Measurements from ENCODE around the gene SMG5.

The SMG5 gene

GRCh38 chr1:156291226-156292061 lies 8.8 kb upstream of the SMG5 start:
- peak overlapping the region; percentile 22 for H3K4me3 ChIP-seq (ENCODE audit: low read length)
- DNase-seq (ENCODE audit: low read depth): peak; percentile 73
- TF ChIP-seq CTCF (IDR thresholded peaks at IDR 0.05; ENCODE audit: insufficient read depth, low read depth, low read length, missing control alignments): no peak

- no peak for TF ChIP-seq CTCF (IDR thresholded peaks at IDR 0.05; ENCODE audit: insufficient read depth, low read depth, low read length, missing control alignments)
- H3K4me3 ChIP-seq (ENCODE audit: low read length): no peak overlapping the region
- no peak for DNase-seq (ENCODE audit: low read depth)
Observed at GRCh38 chr1:156289857-156290256, 7.2 kb upstream of the SMG5 start.

- H3K4me3 ChIP-seq (ENCODE audit: low read length): peak overlapping the region; percentile 2
- no peak for TF ChIP-seq CTCF (IDR thresholded peaks at IDR 0.05; ENCODE audit: insufficient read depth, low read depth, low read length, missing control alignments)
- no peak for DNase-seq (ENCODE audit: low read depth)
Observed at GRCh38 chr1:156286061-156286460, 3.4 kb upstream of the SMG5 start.

GRCh38 chr1:156285437-156285836 lies 2.8 kb upstream of the SMG5 start:
- TF ChIP-seq CTCF (IDR thresholded peaks at IDR 0.05; ENCODE audit: insufficient read depth, low read depth, low read length, missing control alignments): no peak
- H3K4me3 ChIP-seq (ENCODE audit: low read length): peak overlapping the region; percentile 77
- DNase-seq (ENCODE audit: low read depth): no peak

- TF ChIP-seq CTCF (IDR thresholded peaks at IDR 0.05; ENCODE audit: insufficient read depth, low read depth, low read length, missing control alignments): no peak
- peak overlapping the region; percentile 77 for H3K4me3 ChIP-seq (ENCODE audit: low read length)
- peak; percentile 86 for DNase-seq (ENCODE audit: low read depth)
Observed at GRCh38 chr1:156284757-156285156, 2.1 kb upstream of the SMG5 start.

GRCh38 chr1:156284112-156284511 lies 1.5 kb upstream of the SMG5 start, which contains the start of gene TMEM79:
TSS of gene TMEM79 (plus strand) at chr1:156284325. CDS start at chr1:156285227, 902 bp downstream.
- no peak for TF ChIP-seq CTCF (IDR thresholded peaks at IDR 0.05; ENCODE audit: insufficient read depth, low read depth, low read length, missing control alignments)
- peak; percentile 88 for DNase-seq (ENCODE audit: low read depth)
- H3K4me3 ChIP-seq (ENCODE audit: low read length): peak within 1 kb of the TSS; percentile 85

- TF ChIP-seq CTCF (IDR thresholded peaks at IDR 0.05; ENCODE audit: insufficient read depth, low read depth, low read length, missing control alignments): no peak
- no peak for DNase-seq (ENCODE audit: low read depth)
- peak overlapping the region; percentile 85 for H3K4me3 ChIP-seq (ENCODE audit: low read length)
Observed at GRCh38 chr1:156283521-156283920, 896 bp upstream of the SMG5 start.
